Testis (tissue), 2 donors: ENCODE data around the gene CD151.

Experiments used
- CTCF ChIP-seq, 3 experiments: fragments of 450-650 bp in 2 of 3; fragments of 200-600 bp in 1 of 3; sonication (generic) in 1 of 3; IDR thresholded peaks; one replicate each; pipeline ENCODE4 v1.5.1; 2016 to 2019; ENCODE audit warnings: antibody characterized with exemption in 3 of 3, mild to moderate bottlenecking in 2 of 3, moderate library complexity in 1 of 3
- POLR2A ChIP-seq: fragments of 450-650 bp; IDR thresholded peaks from one replicate; pipeline ENCODE4 v1.6.1; 2017; ENCODE audit warnings: antibody characterized with exemption, mild to moderate bottlenecking, moderate library complexity

GRCh38 chr11:845872-846495 is 13.2 kb downstream of the CD151 start:
- TF ChIP-seq POLR2A (no peak), CTCF (IDR thresholded peaks at IDR 0.05) (no peak)
